DND-41 (cell line): ENCODE measurements around the gene ANKS1B.

Experiments used
- EZH2 ChIP-seq: IDR thresholded peaks from 3 replicates; pipeline ENCODE4 v1.6.1; 2012; ENCODE audit warnings: borderline replicate concordance, low read depth, mild to moderate bottlenecking, moderate library complexity, low read length, inconsistent platforms; ENCODE audit not compliant: severe bottlenecking
- TF ChIP-seq, protein P1 (sequence below): IDR thresholded peaks from 2 replicates; pipeline ENCODE4 v1.5.1; 2012; ENCODE audit warnings: borderline replicate concordance, low read length, moderate library complexity, mild to moderate bottlenecking; ENCODE audit not compliant: poor library complexity, severe bottlenecking; ENCODE audit errors: extremely low read depth

DNA sequence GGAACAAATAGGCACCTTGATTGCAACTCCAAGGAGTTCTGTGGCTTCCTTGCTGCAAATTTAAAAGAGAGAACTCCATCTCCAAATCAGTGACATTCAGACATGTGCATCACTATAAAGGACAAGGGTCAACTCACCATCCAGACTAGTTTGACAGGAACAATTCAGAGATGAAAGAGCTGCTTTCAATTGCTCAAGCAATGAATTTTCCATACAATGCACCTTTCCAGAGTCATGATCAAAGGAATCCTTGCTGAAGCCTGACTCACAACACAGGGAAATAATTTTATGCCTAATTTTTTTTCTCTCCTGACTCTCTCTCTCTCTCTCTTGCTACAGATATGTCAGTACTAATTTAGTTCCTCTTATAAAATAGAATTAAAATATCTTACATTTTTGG lies 717.7 kb downstream of the ANKS1B start:
- TF ChIP-seq, protein P1, sequence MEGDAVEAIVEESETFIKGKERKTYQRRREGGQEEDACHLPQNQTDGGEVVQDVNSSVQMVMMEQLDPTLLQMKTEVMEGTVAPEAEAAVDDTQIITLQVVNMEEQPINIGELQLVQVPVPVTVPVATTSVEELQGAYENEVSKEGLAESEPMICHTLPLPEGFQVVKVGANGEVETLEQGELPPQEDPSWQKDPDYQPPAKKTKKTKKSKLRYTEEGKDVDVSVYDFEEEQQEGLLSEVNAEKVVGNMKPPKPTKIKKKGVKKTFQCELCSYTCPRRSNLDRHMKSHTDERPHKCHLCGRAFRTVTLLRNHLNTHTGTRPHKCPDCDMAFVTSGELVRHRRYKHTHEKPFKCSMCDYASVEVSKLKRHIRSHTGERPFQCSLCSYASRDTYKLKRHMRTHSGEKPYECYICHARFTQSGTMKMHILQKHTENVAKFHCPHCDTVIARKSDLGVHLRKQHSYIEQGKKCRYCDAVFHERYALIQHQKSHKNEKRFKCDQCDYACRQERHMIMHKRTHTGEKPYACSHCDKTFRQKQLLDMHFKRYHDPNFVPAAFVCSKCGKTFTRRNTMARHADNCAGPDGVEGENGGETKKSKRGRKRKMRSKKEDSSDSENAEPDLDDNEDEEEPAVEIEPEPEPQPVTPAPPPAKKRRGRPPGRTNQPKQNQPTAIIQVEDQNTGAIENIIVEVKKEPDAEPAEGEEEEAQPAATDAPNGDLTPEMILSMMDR = no peak
- TF ChIP-seq EZH2 = no peak
